ENCODE results near the gene ARID5B.
A peak's percentile ranks its signal among the peaks of the same experiment; 100 is the strongest.

The ARID5B gene

GRCh38 chr10:61939902-61940301, 38.4 kb downstream of the ARID5B start:
- no peak for DNase-seq

GRCh38 chr10:61941202-61941681, 39.7 kb downstream of the ARID5B start:
- peak; percentile 15 to 50 for DNase-seq

- peak in 1 of 2 donors; percentile 70 for DNase-seq
Observed at GRCh38 chr10:61942604-61943461, 41.3 kb downstream of the ARID5B start.

GRCh38 chr10:61943674-61944378, 42.3 kb downstream of the ARID5B start:
- DNase-seq = peak; percentile 57 to 77

GRCh38 chr10:61944410-61945147, 43.1 kb downstream of the ARID5B start:
- DNase-seq = no peak

- no peak for DNase-seq
Observed at GRCh38 chr10:61949687-61950086, 48.2 kb downstream of the ARID5B start.

GRCh38 chr10:61950449-61951143, 49.1 kb downstream of the ARID5B start:
- DNase-seq = no peak

- no peak for DNase-seq
Observed at GRCh38 chr10:61951144-61951483, 49.6 kb downstream of the ARID5B start.

- DNase-seq = no peak
Observed at GRCh38 chr10:61952028-61952674, 50.7 kb downstream of the ARID5B start.

GRCh38 chr10:61953183-61953582, 51.7 kb downstream of the ARID5B start:
- no peak for DNase-seq

- no peak for DNase-seq
Observed at GRCh38 chr10:61957806-61958205, 56.3 kb downstream of the ARID5B start.

GRCh38 chr10:61958311-61958710, 56.8 kb downstream of the ARID5B start:
- no peak for DNase-seq

GRCh38 chr10:61958805-61959204, 57.3 kb downstream of the ARID5B start:
- DNase-seq = no peak

GRCh38 chr10:61959814-61960213, 58.3 kb downstream of the ARID5B start:
- no peak for DNase-seq

GRCh38 chr10:61960396-61961120, 59.1 kb downstream of the ARID5B start:
- no peak for DNase-seq

- DNase-seq = peak; percentile 25 to 63
Observed at GRCh38 chr10:61961278-61961677, 59.8 kb downstream of the ARID5B start.

GRCh38 chr10:61962971-61963370, 61.5 kb downstream of the ARID5B start:
- DNase-seq = no peak

GRCh38 chr10:61963669-61964058, 62.2 kb downstream of the ARID5B start:
- DNase-seq = no peak

- DNase-seq = no peak
Observed at GRCh38 chr10:61964059-61964709, 62.7 kb downstream of the ARID5B start.

GRCh38 chr10:61964949-61965702, 63.6 kb downstream of the ARID5B start:
- no peak for DNase-seq
